Esophagus squamous epithelium (tissue), 5 donors: ENCODE measurements around the gene RNF187. TPM values are rescaled to one million over a fixed set of nuclear protein-coding genes. Genes with fewer than 3 reads are reported as not detected.
A peak's percentile ranks its signal among the peaks of the same experiment; 100 is the strongest.

Experiments used
- DNase-seq: peaks from one replicate; lab custom pipeline; 2025; lab: John Stamatoyannopoulos, UW
- H3K27ac ChIP-seq, 4 donors: fragments of 200-600 bp; sonication (generic); one replicate each; pipeline ENCODE4 v1.5.1; 2016 to 2019; ENCODE audit warnings: mild to moderate bottlenecking in 1 of 4
- H3K27me3 ChIP-seq, 4 donors: fragments of 200-600 bp; sonication (generic); 1 replicate in 3 of 4; 2 replicates in 1 of 4; pipeline versions ENCODE4 v1.5.1 to v1.6.0; 2017 to 2021; ENCODE audit warnings: antibody characterized with exemption in 1 of 4
- H3K36me3 ChIP-seq, 3 donors: fragments of 200-600 bp; sonication (generic); one replicate each; pipeline ENCODE4 v1.5.1; 2016 to 2019
- H3K4me1 ChIP-seq, 3 donors: fragments of 200-600 bp; sonication (generic); one replicate each; pipeline ENCODE4 v1.5.1; 2017 to 2019
- H3K4me3 ChIP-seq, 4 donors: fragments of 200-600 bp; sonication (generic); 1 replicate in 3 of 4; 2 replicates in 1 of 4; pipeline ENCODE4 v1.5.1; 2016 to 2019; ENCODE audit warnings: mild to moderate bottlenecking in 2 of 4, moderate library complexity in 1 of 4
- H3K9me3 ChIP-seq, 3 donors: fragments of 200-600 bp; sonication (generic); one replicate each; pipeline ENCODE4 v1.5.1; 2016 to 2019
- CTCF ChIP-seq, 6 experiments: fragments of 450-650 bp in 4 of 6; fragments of 200-600 bp in 2 of 6; sonication (generic) in 2 of 6; IDR thresholded peaks; one replicate each; pipeline ENCODE4 v1.5.1; 2016 to 2019; ENCODE audit warnings: antibody characterized with exemption in 6 of 6, mild to moderate bottlenecking in 4 of 6, moderate library complexity in 4 of 6
- POLR2A ChIP-seq, 4 donors: fragments of 450-650 bp; IDR thresholded peaks; one replicate each; pipeline ENCODE4 v1.6.1; 2017; ENCODE audit warnings: antibody characterized with exemption in 4 of 4, mild to moderate bottlenecking in 4 of 4, moderate library complexity in 3 of 4
- WGBS, 2 donors: methylation state at CpG; one replicate each; pipeline ENCODE4 v1.1.5; 2018; 5-methylcytosine and 5-hydroxymethylcytosine counted together
- intact Hi-C: fragments of 100-400 bp; cut with DNase I; formaldehyde crosslinking; loops from one replicate; pipeline ENCODE4 v1.15.0; 2022
- total RNA-seq, 4 donors: library from RNA; depleted of rRNA; stranded (reverse); fragments of >200 nt; gene quantifications; one replicate each; pipeline ENCODE4 v1.1.0, GENCODE V29; 2016
- donor health status: DM: yes; HTN: yes; CAD: no.

Gene RNF187
- total RNA-seq, 4 donors from 2014 or later = 33.4 to 74.7 (median 60.0) TPM

- WGBS, 2 donors = 6 to 32% methylated on average over 5 to 13 of the region's 18 CpGs
- Histone ChIP-seq H3K36me3 (peaks cover 8 to 42% (median 10%) of the 10 kb centered on the region in 3 donors), H3K27ac (peak overlapping the region; percentile 95 to 100 (median 98)), H3K9me3 (no peaks in the 10 kb centered on the region), H3K4me1 (peaks cover 12 to 50% (median 24%) of the 10 kb centered on the region in 3 donors), H3K27me3 (no peaks in the 10 kb centered on the region), H3K4me3 (peak overlapping the region; percentile 54 to 93 (median 86))
- DNase-seq = no peak
- intact Hi-C loops = no loop called here
- no peak for TF ChIP-seq POLR2A (IDR thresholded peaks at IDR 0.05)
- TF ChIP-seq CTCF (IDR thresholded peaks at IDR 0.05) = no peak
Measured at GRCh38 chr1:228488125-228488817, 1.1 kb downstream of the RNF187 start.

- TF ChIP-seq CTCF (IDR thresholded peaks at IDR 0.05) (no peak), POLR2A (IDR thresholded peaks at IDR 0.05) (no peak)
- H3K27ac ChIP-seq = peak overlapping the region in 2 of 4 donors; percentile 97 to 100
- peaks cover 12 to 50% (median 24%) of the 10 kb centered on the region in 3 donors for H3K4me1 ChIP-seq
- 81 to 87% methylated on average over 5 to 9 of the region's 9 CpGs for WGBS, 2 donors
- intact Hi-C loops = no loop called here
- H3K27me3 ChIP-seq = no peaks in the 10 kb centered on the region
- no peak for DNase-seq
- peak overlapping the region in 3 of 4 donors; percentile 80 to 93 (median 91) for H3K4me3 ChIP-seq
- peaks cover 14 to 49% (median 18%) of the 10 kb centered on the region in 3 donors for H3K36me3 ChIP-seq
- H3K9me3 ChIP-seq = no peaks in the 10 kb centered on the region
Measured at GRCh38 chr1:228488818-228489674, 1.9 kb downstream of the RNF187 start.

GRCh38 chr1:228490120-228491078, 3.2 kb downstream of the RNF187 start:
- Histone ChIP-seq H3K27ac (no peak overlapping the region), H3K4me3 (no peak overlapping the region), H3K9me3 (no peaks in the 10 kb centered on the region), H3K36me3 (peaks cover 23 to 63% (median 27%) of the 10 kb centered on the region in 3 donors), H3K27me3 (no peaks in the 10 kb centered on the region), H3K4me1 (peaks cover 12 to 43% (median 24%) of the 10 kb centered on the region in 3 donors)
- TF ChIP-seq POLR2A (IDR thresholded peaks at IDR 0.05) (no peak), CTCF (IDR thresholded peaks at IDR 0.05) (no peak)
- WGBS, 2 donors = 78 to 81% methylated on average over 4 to 5 of the region's 6 CpGs
- DNase-seq = no peak
- intact Hi-C loops = no loop called here

GRCh38 chr1:228493141-228494043, 6.2 kb downstream of the RNF187 start:
- no peak for DNase-seq
- TF ChIP-seq CTCF (IDR thresholded peaks at IDR 0.05) = no peak
- no peak for TF ChIP-seq POLR2A (IDR thresholded peaks at IDR 0.05)
- 87 to 93% methylated on average over 9 to 11 of the region's 28 CpGs for WGBS, 2 donors
- Histone ChIP-seq H3K27me3 (no peaks in the 10 kb centered on the region), H3K4me3 (no peak overlapping the region), H3K9me3 (no peaks in the 10 kb centered on the region), H3K4me1 (peaks cover 9 to 26% (median 15%) of the 10 kb centered on the region in 3 donors), H3K27ac (no peak overlapping the region), H3K36me3 (peaks cover 23 to 89% (median 32%) of the 10 kb centered on the region in 3 donors)
- intact Hi-C loops = no loop called here
